Hepatocyte (in vitro differentiated cells): ENCODE results near the gene VPS9D1.

ENCODE experiments used
- CTCF ChIP-seq: fragments of 200-600 bp; sonication (generic); IDR thresholded peaks from 2 replicates; pipeline ENCODE4 v1.5.1; 2016; ENCODE audit warnings: antibody characterized with exemption, mild to moderate bottlenecking; ENCODE audit not compliant: poor library complexity
- EZH2 ChIP-seq: fragments of 200-600 bp; sonication (generic); IDR thresholded peaks from 2 replicates; pipeline ENCODE4 v1.6.1; 2016; ENCODE audit warnings: antibody characterized with exemption, mild to moderate bottlenecking, borderline replicate concordance

GRCh38 chr16:89690392-89690901, 30.3 kb downstream of the VPS9D1 start:
- TF ChIP-seq CTCF, result no peak
- no peak for TF ChIP-seq EZH2
